Measurements from ENCODE around the gene CNTFR. TPM values are rescaled to one million over a fixed set of nuclear protein-coding genes. Genes with fewer than 3 reads are reported as not detected.

Gene CNTFR
- total RNA-seq, 1 experiment from 2014 or later: not detected

Other genes with a start within 250 kb of the CNTFR start
- 0.23 TPM in 1 of 2 replicates, not detected in the other for gene MYORG, start 212.8 kb downstream of the CNTFR start, total RNA-seq (2014; rRNA removed; shearing (Covaris generic); ENCODE audit: low replicate concordance)
- gene FAM219A, start 131.2 kb downstream of the CNTFR start, total RNA-seq (2014; rRNA removed; shearing (Covaris generic); ENCODE audit: low replicate concordance): 3.1 and 7.7 TPM in 2 replicates
- not detected in 2 replicates for gene DNAI1, start 130.9 kb downstream of the CNTFR start, total RNA-seq (2014; rRNA removed; shearing (Covaris generic); ENCODE audit: low replicate concordance)
- gene ENHO, start 66.7 kb downstream of the CNTFR start, total RNA-seq (2014; rRNA removed; shearing (Covaris generic); ENCODE audit: low replicate concordance): 0.20 TPM in 1 of 2 replicates, not detected in the other
- 18.7 and 30.0 TPM in 2 replicates for gene RPP25L, start 22.4 kb upstream of the CNTFR start, total RNA-seq (2014; rRNA removed; shearing (Covaris generic); ENCODE audit: low replicate concordance)
- 91.0 and 107 TPM in 2 replicates for gene DCTN3, start 30.8 kb upstream of the CNTFR start, total RNA-seq (2014; rRNA removed; shearing (Covaris generic); ENCODE audit: low replicate concordance)
- 0.16 TPM in 1 of 2 replicates, not detected in the other for gene ARID3C, start 39.3 kb upstream of the CNTFR start, total RNA-seq (2014; rRNA removed; shearing (Covaris generic); ENCODE audit: low replicate concordance)
- gene SIGMAR1, start 48.1 kb upstream of the CNTFR start, total RNA-seq (2014; rRNA removed; shearing (Covaris generic); ENCODE audit: low replicate concordance): 106 and 115 TPM in 2 replicates
- gene GALT, start 57.0 kb upstream of the CNTFR start, total RNA-seq (2014; rRNA removed; shearing (Covaris generic); ENCODE audit: low replicate concordance): 8.2 and 9.9 TPM in 2 replicates
- gene IL11RA, start 62.5 kb upstream of the CNTFR start, total RNA-seq (2014; rRNA removed; shearing (Covaris generic); ENCODE audit: low replicate concordance): 10.2 and 16.9 TPM in 2 replicates
- not detected in 2 replicates for gene CCL27, start 72.9 kb upstream of the CNTFR start, total RNA-seq (2014; rRNA removed; shearing (Covaris generic); ENCODE audit: low replicate concordance)
- gene CCL19, start 101.6 kb upstream of the CNTFR start, total RNA-seq (2014; rRNA removed; shearing (Covaris generic); ENCODE audit: low replicate concordance): not detected in 2 replicates
- gene CCL21, start 120.4 kb upstream of the CNTFR start, total RNA-seq (2014; rRNA removed; shearing (Covaris generic); ENCODE audit: low replicate concordance): not detected in 2 replicates